ENCODE results near the gene STX16.
"Not testable (repeated sequence)": the region's sequence is repeated elsewhere in the genome, so short reads cannot be mapped to it uniquely, and the experiment has no call there.

STX16 gene

GRCh38 chr20:58637466-58638213 is 13.4 kb upstream of the STX16 start:
- DNase-seq = no peak

- DNase-seq = no peak
Observed at GRCh38 chr20:58638467-58639181, 12.5 kb upstream of the STX16 start.

- DNase-seq = no peak
Observed at GRCh38 chr20:58639182-58640146, 11.6 kb upstream of the STX16 start.

GRCh38 chr20:58640446-58640845 is 10.6 kb upstream of the STX16 start:
- DNase-seq = no peak

- DNase-seq = no peak
Observed at GRCh38 chr20:58642441-58642840, 8.6 kb upstream of the STX16 start.

GRCh38 chr20:58642896-58643295 is 8.2 kb upstream of the STX16 start:
- DNase-seq = not testable (repeated sequence)

GRCh38 chr20:58645412-58645968 is 5.6 kb upstream of the STX16 start:
- no peak for DNase-seq

- no peak for DNase-seq
Observed at GRCh38 chr20:58646257-58646656, 4.8 kb upstream of the STX16 start.

- DNase-seq = no peak
Observed at GRCh38 chr20:58646703-58647102, 4.4 kb upstream of the STX16 start.

- DNase-seq = peak; percentile 9
Observed at GRCh38 chr20:58647162-58647795, 3.8 kb upstream of the STX16 start.

- no peak for DNase-seq
Observed at GRCh38 chr20:58647796-58648501, 3.1 kb upstream of the STX16 start.

GRCh38 chr20:58648502-58648825 is 2.6 kb upstream of the STX16 start:
- DNase-seq = not testable (repeated sequence)

GRCh38 chr20:58649288-58650180 is 1.5 kb upstream of the STX16 start:
- DNase-seq = no peak

GRCh38 chr20:58650181-58650775 is 805 bp upstream of the STX16 start:
- no peak for DNase-seq

GRCh38 chr20:58651559-58651945 is 469 bp downstream of the STX16 start:
- DNase-seq = peak; percentile 42

- peak; percentile 51 for DNase-seq
Observed at GRCh38 chr20:58651946-58652605, 993 bp downstream of the STX16 start.

GRCh38 chr20:58652606-58653294 is 1.7 kb downstream of the STX16 start:
- no peak for DNase-seq

GRCh38 chr20:58654337-58654736 is 3.3 kb downstream of the STX16 start:
- DNase-seq = no peak
